Naive thymus-derived CD4-positive, alpha-beta T cell (primary cell): Measurements from ENCODE around the gene SLC25A52. TPM values are rescaled to one million over a fixed set of nuclear protein-coding genes. Genes with fewer than 3 reads are reported as not detected.

Experiments
- ATAC-seq: fragments of 150-1000 bp; cut with Tn5 transposase; 2 replicates; pipeline ENCODE4 v1.10.0; 2021; ENCODE audit warnings: mild to moderate bottlenecking, moderate library complexity
- CTCF ChIA-PET: fragments of 350-600 bp; sonication (Branson Sonifier 250); formaldehyde crosslinking; loops from one replicate; lab custom pipeline; 2021; ENCODE audit warnings: antibody characterized with exemption; lab: Charles Lee
- POLR2A ChIA-PET: fragments of 350-600 bp; sonication (Branson Sonifier 250); formaldehyde crosslinking; loops from one replicate; lab custom pipeline; 2021; ENCODE audit warnings: antibody characterized with exemption, inconsistent platforms; lab: Charles Lee
- DNase-seq, 9 donors: peaks; one replicate each; pipeline versions ENCODE4 v3.0.0 to v3.0.0-alpha.2; 2020 to 2022; ENCODE audit warnings: mixed read lengths in 1 of 9
- H3K27ac ChIP-seq: one replicate; pipeline ENCODE4 v1.7.0; 2013; ENCODE audit warnings: mild to moderate bottlenecking, low read depth, low read length, moderate library complexity
- H3K27me3 ChIP-seq, 2 donors: one replicate each; pipeline ENCODE4 v1.7.0; 2013; ENCODE audit warnings: low read length in 2 of 2, mild to moderate bottlenecking in 2 of 2, moderate library complexity in 2 of 2; ENCODE audit not compliant: control insufficient read depth in 2 of 2, insufficient read depth in 2 of 2
- H3K36me3 ChIP-seq, 3 experiments: 1 replicate in 2 of 3; 2 replicates in 1 of 3; pipeline ENCODE4 v1.7.0; 2013; ENCODE audit warnings: low read length in 3 of 3, mild to moderate bottlenecking in 3 of 3, moderate library complexity in 1 of 3; ENCODE audit not compliant: insufficient read depth in 3 of 3, control insufficient read depth in 2 of 3
- H3K4me1 ChIP-seq, 2 donors: one replicate each; pipeline ENCODE4 v1.7.0; 2013; ENCODE audit warnings: low read length in 2 of 2, mild to moderate bottlenecking in 2 of 2, moderate library complexity in 1 of 2; ENCODE audit not compliant: control insufficient read depth in 2 of 2, insufficient read depth in 2 of 2
- H3K4me3 ChIP-seq: 2 replicates; pipeline ENCODE4 v1.7.0; 2013; ENCODE audit warnings: mild to moderate bottlenecking, low read length
- H3K9me3 ChIP-seq, 3 experiments: 1 replicate in 2 of 3; 2 replicates in 1 of 3; pipeline ENCODE4 v1.7.0; 2013; ENCODE audit warnings: low read length in 3 of 3; ENCODE audit not compliant: control insufficient read depth in 2 of 3
- H3K27ac Mint-ChIP-seq, 9 donors: one replicate each; pipeline ENCODE4 v1.8.0; 2020 to 2022; ENCODE audit warnings: mixed read lengths in 9 of 9, mild to moderate bottlenecking in 8 of 9, moderate library complexity in 5 of 9, inconsistent platforms in 2 of 9
- H3K27me3 Mint-ChIP-seq, 5 donors: one replicate each; pipeline ENCODE4 v1.8.0; 2021 to 2022; ENCODE audit warnings: mixed read lengths in 5 of 5, mild to moderate bottlenecking in 1 of 5
- H3K36me3 Mint-ChIP-seq, 5 donors: one replicate each; pipeline ENCODE4 v1.8.0; 2020 to 2022; ENCODE audit warnings: mixed read lengths in 5 of 5, mild to moderate bottlenecking in 3 of 5, inconsistent platforms in 1 of 5
- H3K4me1 Mint-ChIP-seq, 7 donors: one replicate each; pipeline ENCODE4 v1.8.0; 2020 to 2022; ENCODE audit warnings: mixed read lengths in 7 of 7, mild to moderate bottlenecking in 3 of 7, inconsistent platforms in 1 of 7
- H3K4me3 Mint-ChIP-seq, 10 donors: one replicate each; pipeline ENCODE4 v1.8.0; 2020 to 2022; ENCODE audit warnings: mild to moderate bottlenecking in 10 of 10, mixed read lengths in 10 of 10, moderate library complexity in 6 of 10, inconsistent platforms in 2 of 10
- H3K9me3 Mint-ChIP-seq, 11 donors: one replicate each; pipeline ENCODE4 v1.8.0; 2020 to 2022; ENCODE audit warnings: mixed read lengths in 11 of 11, mild to moderate bottlenecking in 4 of 11, inconsistent platforms in 1 of 11, moderate library complexity in 1 of 11
- intact Hi-C, 2 donors: fragments of 100-400 bp; cut with micrococcal nuclease; formaldehyde crosslinking; loops; one replicate each; pipeline ENCODE4 v1.15.1; 2023
- polyA plus RNA-seq, 2 donors: library from polyadenylated mRNA; unstranded; fragments of 300-500 nt; fragmentation: Illumina TruSeq; gene quantifications; one replicate each; pipeline ENCODE4 v1.2.3, GENCODE V29; 2021
- total RNA-seq, 6 experiments: library from RNA in 5 of 6; stranded (reverse) in 5 of 6; gene quantifications; 1 replicate in 5 of 6; 2 replicates in 1 of 6; pipeline ENCODE4 v1.2.3 and lab custom pipeline; 2021 to 2026

SLC25A52 gene
- total and polyA plus RNA-seq, 7 experiments from 2014 or later = not detected

DNA sequence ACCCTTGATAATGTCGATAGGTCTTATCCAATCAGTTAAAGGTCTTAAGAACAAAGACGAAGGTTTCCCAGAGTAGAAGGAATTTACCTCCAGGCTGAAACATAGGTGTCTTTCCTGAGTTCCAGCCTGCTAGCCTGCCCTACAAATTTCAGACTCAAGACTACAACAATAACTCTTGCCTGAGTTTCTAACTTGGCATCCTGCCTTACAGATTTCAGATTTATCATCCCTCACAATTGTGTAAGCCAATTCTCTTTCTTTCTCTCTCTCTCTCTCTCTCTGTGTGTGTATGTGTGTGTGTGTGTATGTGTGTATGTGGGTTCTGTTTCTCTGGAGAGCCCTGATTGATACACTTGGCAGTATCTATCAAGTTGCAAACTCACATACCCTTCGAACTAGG, 39.1 kb downstream of the SLC25A52 start:
- H3K9me3 Mint-ChIP-seq = peaks cover 0 to 15% (median 7%) of the 10 kb centered on the region in 11 donors
- peaks cover 0 to 8% (median 6%) of the 10 kb centered on the region in 7 donors for H3K4me1 Mint-ChIP-seq
- ATAC-seq (no peak), DNase-seq (no peak)
- no peaks in the 10 kb centered on the region for H3K36me3 Mint-ChIP-seq
- H3K27ac ChIP-seq = no peak overlapping the region
- no peaks in the 10 kb centered on the region for H3K36me3 ChIP-seq
- no peak overlapping the region for H3K27ac Mint-ChIP-seq
- ChIA-PET CTCF (interaction anchor here (1.5 to 2.0 kb wide), 2 partner anchors 159 to 166 kb away, joined by 6 to 7 read pairs; no protein-coding TSS in a partner anchor), POLR2A (no interaction called here)
- no peaks in the 10 kb centered on the region for H3K4me1 ChIP-seq
- no peak overlapping the region for H3K4me3 ChIP-seq
- intact Hi-C loops = loop anchor here in 1 of 2 donors (5.0 kb wide), 1 partner anchor 109 kb away; no protein-coding TSS in a partner anchor
- no peak overlapping the region for H3K4me3 Mint-ChIP-seq
- H3K9me3 ChIP-seq = no peaks in the 10 kb centered on the region
- H3K27me3 Mint-ChIP-seq = peaks cover 10 to 31% (median 20%) of the 10 kb centered on the region in 5 donors
- H3K27me3 ChIP-seq = no peaks in the 10 kb centered on the region

DNA sequence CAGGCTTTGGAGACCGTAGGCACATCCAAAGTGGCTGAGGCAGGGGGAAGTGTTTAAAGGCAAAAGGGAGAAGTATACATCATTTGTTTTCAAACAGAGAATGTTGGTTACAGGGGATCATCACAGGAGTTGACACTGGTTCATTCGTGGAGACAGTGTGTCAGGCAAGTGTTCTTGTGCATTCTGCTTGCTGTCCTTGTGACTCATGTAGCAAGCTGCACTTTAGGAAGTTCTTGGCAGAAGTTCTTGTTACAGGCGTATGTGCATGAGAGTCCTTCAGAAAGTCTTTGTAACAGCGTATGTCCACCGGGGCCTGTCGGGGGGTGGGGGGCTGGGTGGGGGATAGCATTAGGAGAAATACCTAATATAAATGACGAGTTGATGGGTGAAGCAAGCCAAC, 39.8 kb downstream of the SLC25A52 start:
- ATAC-seq = no peak
- H3K36me3 ChIP-seq = no peaks in the 10 kb centered on the region
- H3K4me3 ChIP-seq = no peak overlapping the region
- Mint-ChIP-seq H3K27ac (no peak overlapping the region), H3K4me1 (peaks cover 0 to 8% (median 6%) of the 10 kb centered on the region in 7 donors), H3K9me3 (peaks cover 0 to 15% (median 7%) of the 10 kb centered on the region in 11 donors), H3K4me3 (no peak overlapping the region), H3K36me3 (no peaks in the 10 kb centered on the region), H3K27me3 (peaks cover 10 to 28% (median 17%) of the 10 kb centered on the region in 5 donors)
- ChIA-PET CTCF (no interaction called here), POLR2A (interaction anchor here (0.7 kb wide), 1 partner anchor 299 kb away, joined by 3 read pairs; no protein-coding TSS in a partner anchor)
- intact Hi-C loops = loop anchor here in 1 of 2 donors (5.0 kb wide), 1 partner anchor 109 kb away; no protein-coding TSS in a partner anchor
- H3K27me3 ChIP-seq = no peaks in the 10 kb centered on the region
- DNase-seq = no peak
- H3K4me1 ChIP-seq = no peaks in the 10 kb centered on the region
- no peak overlapping the region for H3K27ac ChIP-seq
- no peaks in the 10 kb centered on the region for H3K9me3 ChIP-seq

DNA sequence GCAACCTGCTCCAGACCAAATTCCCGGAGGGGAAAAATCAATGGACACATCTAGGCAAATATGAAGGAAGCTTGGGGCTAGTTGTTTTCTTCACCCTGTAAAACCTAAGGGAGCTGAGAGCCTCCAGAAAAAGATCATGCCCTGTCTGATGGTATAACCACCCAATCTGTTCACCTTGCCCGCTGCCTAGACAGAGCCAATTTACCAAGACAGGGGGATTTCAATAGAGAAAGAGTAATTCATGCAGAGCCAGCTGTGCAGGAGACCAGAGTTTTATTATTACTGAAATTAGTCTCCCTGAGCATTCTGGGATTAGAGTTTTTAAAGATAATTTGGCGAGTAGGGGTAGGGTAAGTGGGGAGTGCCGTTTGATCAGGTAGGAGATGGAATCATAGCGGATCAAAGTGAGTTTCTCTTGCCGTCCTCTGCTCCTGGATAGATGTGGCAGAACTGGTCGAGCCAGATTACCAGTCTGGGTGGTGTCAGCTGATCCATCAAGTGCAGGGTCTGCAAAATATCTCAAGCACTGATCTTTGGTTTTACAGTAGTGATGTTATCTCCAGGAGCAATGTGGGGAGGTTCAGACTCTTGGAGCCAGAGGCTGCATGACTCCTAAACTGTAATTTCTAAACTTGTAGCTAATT, 41.2 kb downstream of the SLC25A52 start:
- Histone ChIP-seq H3K9me3 (no peaks in the 10 kb centered on the region), H3K27me3 (no peaks in the 10 kb centered on the region), H3K4me1 (no peaks in the 10 kb centered on the region), H3K4me3 (no peak overlapping the region), H3K27ac (no peak overlapping the region), H3K36me3 (no peaks in the 10 kb centered on the region)
- H3K9me3 Mint-ChIP-seq = peaks cover 0 to 15% (median 7%) of the 10 kb centered on the region in 11 donors
- peaks cover 4 to 22% (median 13%) of the 10 kb centered on the region in 5 donors for H3K27me3 Mint-ChIP-seq
- CTCF ChIA-PET = no interaction called here
- no peak overlapping the region for H3K4me3 Mint-ChIP-seq
- no peak for DNase-seq
- no peaks in the 10 kb centered on the region for H3K36me3 Mint-ChIP-seq
- no peak overlapping the region for H3K27ac Mint-ChIP-seq
- no peak for ATAC-seq
- POLR2A ChIA-PET = no interaction called here
- intact Hi-C loops = loop anchor here in 1 of 2 donors (5.0 kb wide), 1 partner anchor 107 kb away; no protein-coding TSS in a partner anchor
- H3K4me1 Mint-ChIP-seq = peaks cover 0 to 8% (median 3%) of the 10 kb centered on the region in 7 donors

DNA sequence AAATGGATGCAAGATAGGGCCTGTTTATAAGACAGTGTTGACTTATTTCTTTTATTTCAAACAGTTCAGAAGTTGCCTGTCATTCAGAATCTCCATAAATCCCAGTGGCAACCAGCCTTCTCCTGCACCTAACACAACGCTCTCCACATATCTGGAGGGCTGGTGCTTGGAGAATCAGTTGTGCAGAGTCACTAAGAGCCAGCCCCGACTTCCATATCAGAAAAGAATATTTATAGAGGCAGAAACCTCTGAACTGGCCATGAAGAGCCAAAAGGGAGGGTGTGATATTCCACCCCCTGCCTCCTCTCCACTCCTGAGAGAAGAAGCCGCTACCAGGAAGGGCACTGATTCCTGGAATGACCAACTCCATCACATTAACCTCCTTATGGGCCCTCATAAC, 42.3 kb downstream of the SLC25A52 start:
- H3K27me3 Mint-ChIP-seq = peaks cover 0 to 15% (median 4%) of the 10 kb centered on the region in 5 donors
- no peak overlapping the region for H3K27ac Mint-ChIP-seq
- H3K4me3 Mint-ChIP-seq = no peak overlapping the region
- Histone ChIP-seq H3K9me3 (no peaks in the 10 kb centered on the region), H3K4me1 (no peaks in the 10 kb centered on the region), H3K4me3 (no peak overlapping the region), H3K27ac (no peak overlapping the region), H3K36me3 (no peaks in the 10 kb centered on the region), H3K27me3 (no peaks in the 10 kb centered on the region)
- peaks cover 0 to 15% (median 7%) of the 10 kb centered on the region in 11 donors for H3K9me3 Mint-ChIP-seq
- ChIA-PET POLR2A (no interaction called here), CTCF (interaction anchor here (0.6 kb wide), 1 partner anchor 412 kb away, joined by 3 read pairs; no protein-coding TSS in a partner anchor)
- intact Hi-C loops = no loop called here
- H3K36me3 Mint-ChIP-seq = no peaks in the 10 kb centered on the region
- ATAC-seq (no peak), DNase-seq (no peak)
- H3K4me1 Mint-ChIP-seq = peaks cover 0 to 3% (median 0%) of the 10 kb centered on the region in 7 donors

DNA sequence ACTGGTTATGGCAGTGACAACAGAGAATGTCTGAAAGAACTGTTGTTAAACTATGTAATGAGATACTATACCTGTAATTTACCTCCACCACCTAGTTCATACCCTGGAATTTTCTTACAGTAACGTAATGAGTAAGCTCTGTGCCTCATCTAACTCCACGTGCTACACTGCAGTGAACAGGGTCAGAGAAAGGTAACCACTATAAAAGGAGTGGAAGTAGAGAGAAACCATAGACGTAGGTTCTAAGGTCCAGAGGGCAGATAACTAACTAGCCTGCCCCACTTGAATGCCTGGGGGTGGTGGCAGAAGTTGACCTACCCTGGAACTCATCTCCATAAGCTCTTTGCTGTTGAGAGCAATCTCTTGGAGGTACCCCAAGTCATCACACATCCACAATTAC, 44.3 kb downstream of the SLC25A52 start:
- H3K9me3 Mint-ChIP-seq = peaks cover 0 to 15% (median 7%) of the 10 kb centered on the region in 11 donors
- POLR2A ChIA-PET = no interaction called here

GRCh38 chr18:31711365-31712172, 49.1 kb downstream of the SLC25A52 start:
- Histone ChIP-seq H3K27ac (no peak overlapping the region), H3K9me3 (no peaks in the 10 kb centered on the region), H3K27me3 (no peaks in the 10 kb centered on the region), H3K4me1 (no peaks in the 10 kb centered on the region), H3K36me3 (no peaks in the 10 kb centered on the region), H3K4me3 (no peak overlapping the region)
- Mint-ChIP-seq H3K27ac (no peak overlapping the region), H3K36me3 (peaks cover 0 to 5% (median 0%) of the 10 kb centered on the region in 5 donors), H3K4me1 (no peaks in the 10 kb centered on the region), H3K27me3 (no peaks in the 10 kb centered on the region), H3K4me3 (no peak overlapping the region), H3K9me3 (peaks cover 0 to 1% (median 0%) of the 10 kb centered on the region in 11 donors)
- POLR2A ChIA-PET = no interaction called here
- no peak for ATAC-seq
- CTCF ChIA-PET = no interaction called here
- no peak for DNase-seq
- intact Hi-C loops = no loop called here

More for the DNA sequence above, 44.3 kb downstream of the SLC25A52 start:
- CTCF ChIA-PET = no interaction called here
- no peaks in the 10 kb centered on the region for H3K27me3 ChIP-seq
- Mint-ChIP-seq H3K27ac (no peak overlapping the region), H3K27me3 (no peaks in the 10 kb centered on the region), H3K36me3 (no peaks in the 10 kb centered on the region), H3K4me1 (no peaks in the 10 kb centered on the region), H3K4me3 (no peak overlapping the region)
- no peaks in the 10 kb centered on the region for H3K4me1 ChIP-seq
- no peak for ATAC-seq
- H3K36me3 ChIP-seq = no peaks in the 10 kb centered on the region
- H3K4me3 ChIP-seq = no peak overlapping the region
- intact Hi-C loops = no loop called here
- H3K9me3 ChIP-seq = no peaks in the 10 kb centered on the region
- H3K27ac ChIP-seq = no peak overlapping the region
- DNase-seq = no peak
